ENCODE data around the gene PLXNA3. TPM values are rescaled to one million over a fixed set of nuclear protein-coding genes. Genes with fewer than 3 reads are reported as not detected.

The PLXNA3 gene
- total RNA-seq, 1 experiment from 2014 or later = 36.3 TPM

DNA sequence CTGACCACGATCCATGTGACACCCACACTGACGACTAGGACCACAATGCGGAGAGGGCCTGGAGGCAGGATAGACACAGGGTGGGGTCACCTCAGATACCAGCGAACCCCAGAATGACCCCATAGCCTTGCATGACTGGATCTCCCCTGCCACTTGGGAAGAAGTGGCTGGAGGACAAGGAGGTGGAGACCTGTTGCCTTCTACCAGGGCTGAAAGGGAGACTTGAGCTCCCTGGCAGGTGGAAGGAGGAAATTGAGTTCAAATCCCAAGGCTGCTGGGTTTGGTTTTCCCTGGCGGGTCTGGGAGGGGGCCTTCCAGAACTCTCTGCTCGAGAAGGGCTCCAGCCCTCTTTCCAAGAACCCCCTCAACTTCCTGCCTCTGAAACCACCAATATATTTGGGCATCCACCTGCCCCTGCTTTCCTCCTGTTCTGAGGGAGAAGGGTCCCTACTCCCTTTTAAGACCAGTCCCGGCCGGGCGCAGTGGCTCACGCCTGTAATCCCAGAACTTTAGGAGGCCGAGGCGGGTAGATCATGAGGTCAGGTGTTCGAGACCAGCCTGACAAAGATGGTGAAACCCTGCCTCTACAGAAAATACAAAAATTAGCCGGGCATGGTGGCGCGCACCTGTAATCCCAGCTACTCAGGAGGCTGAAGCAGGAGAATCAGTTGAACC is 54.9 kb downstream of the PLXNA3 start:
- no peak overlapping the region for H2BK120ac ChIP-seq (ENCODE audit: low read depth, low read length, poor library complexity, severe bottlenecking)
- TF ChIP-seq, protein P1, sequence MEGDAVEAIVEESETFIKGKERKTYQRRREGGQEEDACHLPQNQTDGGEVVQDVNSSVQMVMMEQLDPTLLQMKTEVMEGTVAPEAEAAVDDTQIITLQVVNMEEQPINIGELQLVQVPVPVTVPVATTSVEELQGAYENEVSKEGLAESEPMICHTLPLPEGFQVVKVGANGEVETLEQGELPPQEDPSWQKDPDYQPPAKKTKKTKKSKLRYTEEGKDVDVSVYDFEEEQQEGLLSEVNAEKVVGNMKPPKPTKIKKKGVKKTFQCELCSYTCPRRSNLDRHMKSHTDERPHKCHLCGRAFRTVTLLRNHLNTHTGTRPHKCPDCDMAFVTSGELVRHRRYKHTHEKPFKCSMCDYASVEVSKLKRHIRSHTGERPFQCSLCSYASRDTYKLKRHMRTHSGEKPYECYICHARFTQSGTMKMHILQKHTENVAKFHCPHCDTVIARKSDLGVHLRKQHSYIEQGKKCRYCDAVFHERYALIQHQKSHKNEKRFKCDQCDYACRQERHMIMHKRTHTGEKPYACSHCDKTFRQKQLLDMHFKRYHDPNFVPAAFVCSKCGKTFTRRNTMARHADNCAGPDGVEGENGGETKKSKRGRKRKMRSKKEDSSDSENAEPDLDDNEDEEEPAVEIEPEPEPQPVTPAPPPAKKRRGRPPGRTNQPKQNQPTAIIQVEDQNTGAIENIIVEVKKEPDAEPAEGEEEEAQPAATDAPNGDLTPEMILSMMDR (conservative IDR thresholded peaks at IDR 0.05) = no peak

More for the DNA sequence above, 54.9 kb downstream of the PLXNA3 start:
- Histone ChIP-seq H3K27me3 (ENCODE audit: insufficient read depth, low read length) (no peaks in the 10 kb centered on the region), H2BK15ac (ENCODE audit: low read depth, low read length) (no peak overlapping the region), H3K23me2 (ENCODE audit: insufficient read length, low read depth, low read length, poor library complexity, severe bottlenecking) (peaks cover 15% of the 10 kb centered on the region), H4K8ac (replicated peaks; ENCODE audit: insufficient read length, low read depth, low read length) (no peak overlapping the region), H3K14ac (ENCODE audit: insufficient read depth, low read length) (no peak overlapping the region), H3K18ac (ENCODE audit: insufficient read length, low read depth, low read length) (no peak overlapping the region), H3K9me3 (ENCODE audit: control insufficient read depth, low read depth, low read length) (peaks cover 24% of the 10 kb centered on the region), H4K91ac (ENCODE audit: insufficient read length, low read depth, low read length) (no peak overlapping the region), H3K79me1 (ENCODE audit: insufficient read depth, low read depth, low read length, poor library complexity, severe bottlenecking) (no peaks in the 10 kb centered on the region), H3K4ac (ENCODE audit: low read depth, low read length) (no peak overlapping the region), H2BK20ac (ENCODE audit: low read depth, low read length, poor library complexity, severe bottlenecking) (no peak overlapping the region), H3K27ac (ENCODE audit: insufficient read length, low read depth, low read length) (no peak overlapping the region), H3K23ac (ENCODE audit: insufficient read length, low read depth, low read length) (no peak overlapping the region), H3K4me1 (ENCODE audit: insufficient read depth, low read length) (no peaks in the 10 kb centered on the region), H2AFZ (ENCODE audit: low read length) (no peak overlapping the region), H3K4me2 (ENCODE audit: insufficient read depth, insufficient read length, low read length) (no peak overlapping the region), H3K9ac (ENCODE audit: extremely low read depth, insufficient read length, low read length) (no peak overlapping the region), H2AK5ac (ENCODE audit: insufficient read length, low read length) (no peak overlapping the region), H4K20me1 (ENCODE audit: control insufficient read depth, insufficient read depth, insufficient read length) (no peaks in the 10 kb centered on the region), H3K56ac (ENCODE audit: insufficient read length, low read depth, low read length) (no peak overlapping the region), H2BK5ac (ENCODE audit: insufficient read length, low read length) (no peak overlapping the region), H3K79me2 (ENCODE audit: insufficient read depth, low read length) (no peaks in the 10 kb centered on the region), H3T11ph (ENCODE audit: low read length) (no peak overlapping the region), H2BK12ac (ENCODE audit: insufficient read length, low read depth, low read length) (no peak overlapping the region), H4K5ac (ENCODE audit: insufficient read length, low read depth, low read length) (no peak overlapping the region)
- no peak overlapping the region for H3K4me3 Mint-ChIP-seq
- no CpG with 5 or more reads among the region's 16 CpGs for WGBS (ENCODE audit: extremely low coverage, insufficient read length, low lambda C conversion rate)
- no peak for DNase-seq
- peaks cover 21 to 30% (median 22%) of the 10 kb centered on the region in 3 experiments for H3K36me3 Mint-ChIP-seq (ENCODE audit: insufficient read depth in 1 of 3, low read depth in 3 of 3)
- H3K27ac Mint-ChIP-seq = no peak overlapping the region
- peaks cover 3% of the 10 kb centered on the region; the same call in 1 of the 2 replicates for H3K27me3 Mint-ChIP-seq (ENCODE audit: low read depth)
- peaks cover 11 to 14% of the 10 kb centered on the region in 2 experiments for H3K4me1 Mint-ChIP-seq
- H3K9me3 Mint-ChIP-seq = peaks cover 58 to 66% of the 10 kb centered on the region in 2 experiments
